Stimulated activated CD4-positive, alpha-beta T cell treated with anti-CD3 and anti-CD28 coated beads, Interleukin-12 subunit alpha, Interleukin-12 subunit beta, amount 100 ng/mL, for 48 hours (primary cell): ENCODE data around the gene C1QL3.

ENCODE experiments used
- DNase-seq, 3 donors: peaks; one replicate each; pipeline ENCODE4 v3.0.0-alpha.2; 2020; ENCODE audit warnings: low read depth in 2 of 3, low spot score in 1 of 3

Gene C1QL3

GRCh38 chr10:16493884-16494536 lies 27.7 kb downstream of the C1QL3 start:
- DNase-seq: no peak

GRCh38 chr10:16491933-16492332 lies 29.7 kb downstream of the C1QL3 start:
- DNase-seq: no peak

- no peak for DNase-seq
Observed at GRCh38 chr10:16490511-16490910, 31.2 kb downstream of the C1QL3 start.

- no peak for DNase-seq
Observed at GRCh38 chr10:16483241-16483917, 38.3 kb downstream of the C1QL3 start.

GRCh38 chr10:16481052-16481728 lies 40.5 kb downstream of the C1QL3 start:
- no peak for DNase-seq

- DNase-seq: no peak
Observed at GRCh38 chr10:16478801-16479200, 42.9 kb downstream of the C1QL3 start.

GRCh38 chr10:16477757-16478156 lies 43.9 kb downstream of the C1QL3 start:
- DNase-seq: no peak

- DNase-seq: no peak
Observed at GRCh38 chr10:16472828-16473227, 48.9 kb downstream of the C1QL3 start.

- peak; percentile 7 to 27 (median 18) for DNase-seq
Observed at GRCh38 chr10:16470747-16471146, 50.9 kb downstream of the C1QL3 start.

- DNase-seq: no peak
Observed at GRCh38 chr10:16466001-16466400, 55.7 kb downstream of the C1QL3 start.
